H9 (cell line): Measurements from ENCODE around the gene C1orf159. TPM values are rescaled to one million over a fixed set of nuclear protein-coding genes. Genes with fewer than 3 reads are reported as not detected.

Source experiments
- DNase-seq: peaks from one replicate; pipeline ENCODE4 v3.0.0-alpha.2; 2017
- H2AFZ ChIP-seq: one replicate; pipeline ENCODE4 v1.6.1; 2013; ENCODE audit warnings: mild to moderate bottlenecking, low read length, control low read depth, moderate library complexity
- H2AK5ac ChIP-seq: 2 replicates; pipeline ENCODE4 v1.6.1; 2013; ENCODE audit warnings: low read length, control low read depth, mixed read lengths; ENCODE audit not compliant: insufficient read length
- H2BK120ac ChIP-seq: one replicate; pipeline ENCODE4 v1.6.1; 2013; ENCODE audit warnings: low read depth, mild to moderate bottlenecking, low read length, control low read depth, inconsistent platforms; ENCODE audit not compliant: poor library complexity, severe bottlenecking
- H2BK12ac ChIP-seq: 2 replicates; pipeline ENCODE4 v1.6.1; 2013; ENCODE audit warnings: low read length, control low read depth, mixed read lengths, low read depth; ENCODE audit not compliant: insufficient read length
- H2BK15ac ChIP-seq: 2 replicates; pipeline ENCODE4 v1.6.1; 2013; ENCODE audit warnings: low read depth, low read length, control low read depth
- H2BK20ac ChIP-seq: one replicate; pipeline ENCODE4 v1.6.1; 2013; ENCODE audit warnings: low read depth, mild to moderate bottlenecking, low read length, control low read depth, inconsistent platforms; ENCODE audit not compliant: poor library complexity, severe bottlenecking
- H2BK5ac ChIP-seq: 2 replicates; pipeline ENCODE4 v1.6.1; 2013; ENCODE audit warnings: low read length, control low read depth, mixed read lengths; ENCODE audit not compliant: insufficient read length
- H3K14ac ChIP-seq: 2 replicates; pipeline ENCODE4 v1.6.1; 2013; ENCODE audit warnings: low read length, control low read depth; ENCODE audit not compliant: insufficient read depth
- H3K18ac ChIP-seq: 2 replicates; pipeline ENCODE4 v1.6.1; 2013; ENCODE audit warnings: low read depth, mild to moderate bottlenecking, mixed read lengths, low read length, control low read depth; ENCODE audit not compliant: insufficient read length
- H3K23ac ChIP-seq: 2 replicates; pipeline ENCODE4 v1.6.1; 2013; ENCODE audit warnings: low read length, control low read depth, mixed read lengths, low read depth; ENCODE audit not compliant: insufficient read length
- H3K23me2 ChIP-seq: 2 replicates; pipeline ENCODE4 v1.6.1; 2013; ENCODE audit warnings: low read depth, mild to moderate bottlenecking, mixed read lengths, low read length, control low read depth; ENCODE audit not compliant: insufficient read length, poor library complexity, severe bottlenecking
- H3K27ac ChIP-seq: 2 replicates; pipeline ENCODE4 v1.5.1; 2013; ENCODE audit warnings: low read length, control low read depth, mixed read lengths, low read depth; ENCODE audit not compliant: insufficient read length
- H3K27me3 ChIP-seq: 2 replicates; pipeline ENCODE4 v1.6.1; 2013; ENCODE audit warnings: low read length, control low read depth, inconsistent platforms; ENCODE audit not compliant: insufficient read depth
- H3K4ac ChIP-seq: 2 replicates; pipeline ENCODE4 v1.6.1; 2013; ENCODE audit warnings: low read depth, mild to moderate bottlenecking, control low read depth, inconsistent platforms, low read length, moderate library complexity
- H3K4me1 ChIP-seq: 2 replicates; pipeline ENCODE4 v1.6.1; 2013; ENCODE audit warnings: low read length, control low read depth, inconsistent platforms; ENCODE audit not compliant: insufficient read depth
- H3K4me2 ChIP-seq: 2 replicates; pipeline ENCODE4 v1.6.1; 2013; ENCODE audit warnings: low read length, control low read depth, mixed read lengths; ENCODE audit not compliant: insufficient read length, insufficient read depth
- H3K56ac ChIP-seq: 2 replicates; pipeline ENCODE4 v1.6.1; 2013; ENCODE audit warnings: low read depth, mild to moderate bottlenecking, mixed read lengths, low read length, control low read depth; ENCODE audit not compliant: insufficient read length
- H3K79me1 ChIP-seq: 2 replicates; pipeline ENCODE4 v1.6.1; 2013; ENCODE audit warnings: low read depth, mild to moderate bottlenecking, moderate library complexity, low read length, control low read depth, inconsistent platforms; ENCODE audit not compliant: insufficient read depth, poor library complexity, severe bottlenecking
- H3K79me2 ChIP-seq: 2 replicates; pipeline ENCODE4 v1.6.1; 2013; ENCODE audit warnings: low read length, control low read depth, inconsistent platforms; ENCODE audit not compliant: insufficient read depth
- H3K9ac ChIP-seq: 2 replicates; pipeline ENCODE4 v1.6.1; 2013; ENCODE audit warnings: low read length, control low read depth, mixed read lengths; ENCODE audit not compliant: insufficient read length; ENCODE audit errors: extremely low read depth
- H3K9me3 ChIP-seq: one replicate; pipeline ENCODE4 v1.6.1; 2013; ENCODE audit warnings: low read depth, low read length, inconsistent platforms; ENCODE audit not compliant: control insufficient read depth
- H3T11ph ChIP-seq: one replicate; pipeline ENCODE4 v1.6.1; 2013; ENCODE audit warnings: mild to moderate bottlenecking, low read length, control low read depth, inconsistent platforms
- H4K20me1 ChIP-seq: one replicate; pipeline ENCODE4 v1.6.1; 2013; ENCODE audit not compliant: control insufficient read depth, insufficient read length, insufficient read depth
- H4K5ac ChIP-seq: 2 replicates; pipeline ENCODE4 v1.6.1; 2013; ENCODE audit warnings: low read depth, mild to moderate bottlenecking, mixed read lengths, low read length, control low read depth; ENCODE audit not compliant: insufficient read length
- H4K8ac ChIP-seq: replicated peaks from 2 replicates; pipeline ENCODE4 v1.6.1; 2013; ENCODE audit warnings: low read length, control low read depth, mixed read lengths, low read depth; ENCODE audit not compliant: insufficient read length
- H4K91ac ChIP-seq: 2 replicates; pipeline ENCODE4 v1.6.1; 2013; ENCODE audit warnings: low read depth, mild to moderate bottlenecking, moderate library complexity, mixed read lengths, low read length, control low read depth; ENCODE audit not compliant: insufficient read length
- H3K27ac Mint-ChIP-seq, 3 experiments: 2 replicates in 2 of 3; 3 replicates in 1 of 3; pipeline ENCODE4 v1.8.0; 2020 to 2021; ENCODE audit warnings: mixed read lengths in 3 of 3, mild to moderate bottlenecking in 1 of 3, moderate library complexity in 1 of 3
- H3K27me3 Mint-ChIP-seq: 2 replicates; pipeline ENCODE4 v1.8.0; 2021; ENCODE audit warnings: low read depth, mild to moderate bottlenecking, moderate library complexity, mixed read lengths
- H3K36me3 Mint-ChIP-seq, 3 experiments: 2 replicates in 2 of 3; 3 replicates in 1 of 3; pipeline ENCODE4 v1.8.0; 2020 to 2021; ENCODE audit warnings: low read depth in 3 of 3, mixed read lengths in 3 of 3; ENCODE audit not compliant: insufficient read depth in 1 of 3
- H3K4me1 Mint-ChIP-seq, 2 experiments: 2 replicates each; pipeline ENCODE4 v1.8.0; 2020; ENCODE audit warnings: mixed read lengths in 2 of 2
- H3K4me3 Mint-ChIP-seq, 2 experiments: 2 replicates in 1 of 2; 3 replicates in 1 of 2; pipeline ENCODE4 v1.8.0; 2020 to 2021; ENCODE audit warnings: mild to moderate bottlenecking in 2 of 2, mixed read lengths in 2 of 2, moderate library complexity in 1 of 2
- H3K9me3 Mint-ChIP-seq, 2 experiments: 2 replicates in 1 of 2; 3 replicates in 1 of 2; pipeline ENCODE4 v1.8.0; 2020; ENCODE audit warnings: mild to moderate bottlenecking in 2 of 2, mixed read lengths in 2 of 2, moderate library complexity in 1 of 2
- WGBS: extraction: QIAGEN DNeasy Blood & Tissue Kit; methylation state at CpG from one replicate; pipeline ENCODE4 v1.1.7; 2013; ENCODE audit warnings: missing lambda C conversion rate, low lambda C conversion rate, mixed read lengths; ENCODE audit not compliant: insufficient read length; ENCODE audit errors: extremely low coverage; 5-methylcytosine and 5-hydroxymethylcytosine counted together
- total RNA-seq: library from RNA; stranded (reverse); gene quantifications from 2 replicates; pipeline ENCODE4 v1.2.1, GENCODE V29; 2021
- TF ChIP-seq, protein P1 (sequence below): fragments of 200-600 bp; sonication (generic); conservative IDR thresholded peaks from 3 replicates; pipeline ENCODE4 v1.8.0; 2021; ENCODE audit warnings: antibody characterized with exemption, mild to moderate bottlenecking

Gene C1orf159
- total RNA-seq, 1 experiment from 2014 or later, result 12.3 TPM

DNA sequence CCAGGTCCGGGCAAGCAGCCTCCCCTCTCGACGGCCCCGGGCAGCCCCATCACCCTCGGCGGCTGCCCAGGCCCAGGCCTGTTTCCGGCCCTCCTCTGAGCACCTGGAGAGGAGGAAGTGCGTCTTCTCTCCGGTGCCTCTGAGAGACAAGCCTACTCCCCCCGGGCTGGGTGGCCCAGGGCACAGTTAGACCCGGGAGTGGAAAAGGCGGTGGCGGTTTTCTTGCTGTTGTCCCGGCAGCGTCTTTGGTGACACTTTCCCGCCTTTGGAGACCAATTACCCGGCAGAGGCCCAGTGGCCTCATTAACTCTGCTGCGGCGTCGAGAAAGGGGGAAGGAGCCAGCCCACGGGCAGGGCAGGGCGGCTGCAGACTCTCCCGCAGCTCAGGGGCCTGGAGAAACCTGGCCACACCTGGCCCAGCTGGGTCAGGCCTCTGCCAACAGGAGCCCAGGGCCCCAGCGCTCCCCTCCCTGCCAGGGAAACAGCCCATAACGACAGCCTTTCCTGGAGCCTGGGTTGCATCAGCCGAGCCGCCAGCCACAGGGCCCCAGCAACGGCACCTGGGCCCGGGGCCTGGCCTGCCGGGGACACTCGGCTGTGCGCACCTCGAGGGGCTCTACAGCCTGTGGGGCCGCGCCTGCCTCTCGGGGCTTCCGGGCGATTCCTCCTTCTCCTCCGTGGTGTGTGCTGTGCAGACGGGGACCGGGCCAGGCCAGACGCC, 28.4 kb upstream of the C1orf159 start:
- Histone ChIP-seq H3K4me2 (no peak overlapping the region), H3K4ac (peak overlapping the region; percentile 15; the same call in 1 of the 2 replicates), H4K8ac (no peak overlapping the region), H3K79me2 (no peaks in the 10 kb centered on the region), H3K27me3 (no peaks in the 10 kb centered on the region), H3K56ac (no peak overlapping the region), H3K14ac (peak overlapping the region; percentile 75), H4K91ac (peak overlapping the region; percentile 92), H4K20me1 (no peaks in the 10 kb centered on the region), H2BK120ac (no peak overlapping the region), H2BK15ac (no peak overlapping the region; the same call in 1 of the 2 replicates), H4K5ac (no peak overlapping the region), H2AK5ac (no peak overlapping the region), H3K27ac (no peak overlapping the region), H2BK20ac (no peak overlapping the region), H2BK5ac (no peak overlapping the region), H2BK12ac (peak overlapping the region; percentile 93), H3K23me2 (no peaks in the 10 kb centered on the region), H2AFZ (no peak overlapping the region), H3T11ph (no peak overlapping the region), H3K9me3 (no peaks in the 10 kb centered on the region), H3K79me1 (no peaks in the 10 kb centered on the region), H3K4me1 (no peaks in the 10 kb centered on the region), H3K18ac (peak overlapping the region; percentile 53), H3K23ac (no peak overlapping the region), H3K9ac (no peak overlapping the region)
- TF ChIP-seq, protein P1, sequence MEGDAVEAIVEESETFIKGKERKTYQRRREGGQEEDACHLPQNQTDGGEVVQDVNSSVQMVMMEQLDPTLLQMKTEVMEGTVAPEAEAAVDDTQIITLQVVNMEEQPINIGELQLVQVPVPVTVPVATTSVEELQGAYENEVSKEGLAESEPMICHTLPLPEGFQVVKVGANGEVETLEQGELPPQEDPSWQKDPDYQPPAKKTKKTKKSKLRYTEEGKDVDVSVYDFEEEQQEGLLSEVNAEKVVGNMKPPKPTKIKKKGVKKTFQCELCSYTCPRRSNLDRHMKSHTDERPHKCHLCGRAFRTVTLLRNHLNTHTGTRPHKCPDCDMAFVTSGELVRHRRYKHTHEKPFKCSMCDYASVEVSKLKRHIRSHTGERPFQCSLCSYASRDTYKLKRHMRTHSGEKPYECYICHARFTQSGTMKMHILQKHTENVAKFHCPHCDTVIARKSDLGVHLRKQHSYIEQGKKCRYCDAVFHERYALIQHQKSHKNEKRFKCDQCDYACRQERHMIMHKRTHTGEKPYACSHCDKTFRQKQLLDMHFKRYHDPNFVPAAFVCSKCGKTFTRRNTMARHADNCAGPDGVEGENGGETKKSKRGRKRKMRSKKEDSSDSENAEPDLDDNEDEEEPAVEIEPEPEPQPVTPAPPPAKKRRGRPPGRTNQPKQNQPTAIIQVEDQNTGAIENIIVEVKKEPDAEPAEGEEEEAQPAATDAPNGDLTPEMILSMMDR, result no peak
- Mint-ChIP-seq H3K4me1 (peaks cover 6 to 19% of the 10 kb centered on the region in 2 experiments), H3K27ac (no peak overlapping the region), H3K4me3 (no peak overlapping the region), H3K36me3 (no peaks in the 10 kb centered on the region), H3K27me3 (peaks cover 7% of the 10 kb centered on the region), H3K9me3 (no peaks in the 10 kb centered on the region; a peak in 1 of 5 replicates)
- WGBS, result no CpG with 5 or more reads among the region's 42 CpGs
- DNase-seq, result peak; percentile 59
